HG02870 (cell line): ENCODE results near the gene H19.

Experiments
- ATAC-seq: cut with Tn5 transposase; IDR thresholded peaks from one replicate; pipeline ENCODE4 v1.9.1; 2021; ENCODE audit warnings: mild to moderate bottlenecking, moderate library complexity; ENCODE audit not compliant: unreplicated experiment

H19 gene

GRCh38 chr11:1997755-1998154, at the start of gene H19:
TSS of gene H19 (minus strand) at chr11:1997842.
- no peak for ATAC-seq

- ATAC-seq: no peak
Measured at GRCh38 chr11:2041963-2042362, 44.3 kb upstream of the H19 start.

- no peak for ATAC-seq
Measured at GRCh38 chr11:2041153-2041552, 43.5 kb upstream of the H19 start.

- no peak for ATAC-seq
Measured at GRCh38 chr11:2039198-2039759, 41.6 kb upstream of the H19 start.

- ATAC-seq: no peak
Measured at GRCh38 chr11:2036863-2037486, 39.3 kb upstream of the H19 start.

- ATAC-seq: no peak
Measured at GRCh38 chr11:2035382-2035781, 37.7 kb upstream of the H19 start.

GRCh38 chr11:2031058-2031457, 33.4 kb upstream of the H19 start:
- ATAC-seq: no peak

GRCh38 chr11:2027708-2028107, 30.1 kb upstream of the H19 start:
- no peak for ATAC-seq

GRCh38 chr11:2015025-2015424, 17.4 kb upstream of the H19 start:
- no peak for ATAC-seq

GRCh38 chr11:2012440-2012839, 14.8 kb upstream of the H19 start:
- no peak for ATAC-seq

GRCh38 chr11:2004466-2004865, 6.8 kb upstream of the H19 start:
- no peak for ATAC-seq

- ATAC-seq: no peak
Measured at GRCh38 chr11:2002807-2003206, 5.2 kb upstream of the H19 start.

- no peak for ATAC-seq
Measured at GRCh38 chr11:2002042-2002776, 4.6 kb upstream of the H19 start.

- ATAC-seq: no peak
Measured at GRCh38 chr11:1998861-1999260, 1.2 kb upstream of the H19 start.

- ATAC-seq: no peak
Measured at GRCh38 chr11:1998290-1998689, 648 bp upstream of the H19 start.

GRCh38 chr11:1994121-1994520, 3.5 kb downstream of the H19 start:
- ATAC-seq: no peak

- ATAC-seq: no peak
Measured at GRCh38 chr11:1992111-1992510, 5.5 kb downstream of the H19 start.

- no peak for ATAC-seq
Measured at GRCh38 chr11:1990872-1991578, 6.6 kb downstream of the H19 start.

GRCh38 chr11:1989953-1990352, 7.7 kb downstream of the H19 start:
- no peak for ATAC-seq

- no peak for ATAC-seq
Measured at GRCh38 chr11:1988667-1989317, 8.8 kb downstream of the H19 start.

GRCh38 chr11:1988174-1988573, 9.5 kb downstream of the H19 start:
- no peak for ATAC-seq
